HG03354 (cell line): Measurements from ENCODE around the gene SPRED3.

Experiments
- ATAC-seq: cut with Tn5 transposase; IDR thresholded peaks from one replicate; pipeline ENCODE4 v1.9.1; 2021; ENCODE audit warnings: mild to moderate bottlenecking; ENCODE audit not compliant: unreplicated experiment, poor library complexity, severe bottlenecking

SPRED3 gene

DNA sequence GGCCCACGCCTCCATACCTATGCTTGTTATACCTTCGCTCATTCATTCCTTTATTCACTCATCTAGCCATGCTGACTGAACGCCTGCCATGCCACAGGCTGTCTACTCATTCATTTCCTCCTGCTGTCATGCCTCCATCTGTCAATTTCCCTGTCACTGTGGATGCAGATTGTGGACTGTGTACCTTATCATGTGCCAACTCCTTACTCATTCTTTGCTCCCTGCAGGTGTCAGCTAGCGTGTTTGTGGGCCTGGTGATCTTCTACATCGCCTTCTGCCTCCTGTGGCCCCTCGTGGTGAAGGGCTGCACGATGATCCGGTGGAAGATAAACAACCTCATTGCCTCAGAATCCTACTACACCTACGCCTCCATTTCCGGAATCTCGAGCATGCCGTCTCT is 18.2 kb upstream of the SPRED3 start:
- no peak for ATAC-seq

DNA sequence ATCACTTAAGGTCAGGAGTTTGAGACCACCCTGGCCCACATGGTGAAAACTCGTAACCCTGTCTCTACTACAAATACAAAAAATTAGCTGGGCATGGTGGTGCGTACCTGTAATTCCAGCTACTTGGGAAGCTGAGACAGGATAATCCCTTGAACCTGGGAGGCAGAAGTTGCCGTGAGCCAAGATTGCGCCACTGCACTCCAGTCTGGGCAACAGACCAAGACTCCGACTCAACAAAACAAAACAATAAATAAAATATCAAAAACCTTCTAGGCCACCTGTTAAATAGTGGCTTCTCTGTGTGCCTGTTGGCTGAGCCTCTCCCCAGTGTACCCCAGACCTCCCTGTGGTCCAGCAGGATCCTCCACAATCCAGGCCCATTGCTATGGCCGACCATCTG is 17.4 kb upstream of the SPRED3 start:
- ATAC-seq: no peak

DNA sequence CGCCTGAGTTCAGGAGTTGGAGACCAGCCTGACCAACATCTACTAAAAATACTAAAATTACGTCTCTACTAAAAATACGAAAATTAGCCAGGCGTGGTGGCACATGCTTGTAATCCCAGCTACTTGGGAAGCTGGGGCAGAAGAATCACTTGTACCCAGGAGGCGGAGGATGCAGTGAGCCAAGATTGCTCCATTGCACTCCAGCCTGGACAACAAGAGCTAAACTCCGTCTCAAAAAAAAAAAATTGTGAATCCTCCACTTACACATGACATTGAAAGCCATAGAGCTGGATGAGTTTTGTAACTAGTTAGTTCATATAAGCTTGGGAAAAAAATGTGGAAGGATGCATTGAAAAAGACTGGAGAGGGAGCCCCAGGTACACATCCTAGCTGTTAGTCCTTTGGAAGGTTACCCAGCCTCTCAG is 14.6 kb upstream of the SPRED3 start:
- ATAC-seq: no peak

DNA sequence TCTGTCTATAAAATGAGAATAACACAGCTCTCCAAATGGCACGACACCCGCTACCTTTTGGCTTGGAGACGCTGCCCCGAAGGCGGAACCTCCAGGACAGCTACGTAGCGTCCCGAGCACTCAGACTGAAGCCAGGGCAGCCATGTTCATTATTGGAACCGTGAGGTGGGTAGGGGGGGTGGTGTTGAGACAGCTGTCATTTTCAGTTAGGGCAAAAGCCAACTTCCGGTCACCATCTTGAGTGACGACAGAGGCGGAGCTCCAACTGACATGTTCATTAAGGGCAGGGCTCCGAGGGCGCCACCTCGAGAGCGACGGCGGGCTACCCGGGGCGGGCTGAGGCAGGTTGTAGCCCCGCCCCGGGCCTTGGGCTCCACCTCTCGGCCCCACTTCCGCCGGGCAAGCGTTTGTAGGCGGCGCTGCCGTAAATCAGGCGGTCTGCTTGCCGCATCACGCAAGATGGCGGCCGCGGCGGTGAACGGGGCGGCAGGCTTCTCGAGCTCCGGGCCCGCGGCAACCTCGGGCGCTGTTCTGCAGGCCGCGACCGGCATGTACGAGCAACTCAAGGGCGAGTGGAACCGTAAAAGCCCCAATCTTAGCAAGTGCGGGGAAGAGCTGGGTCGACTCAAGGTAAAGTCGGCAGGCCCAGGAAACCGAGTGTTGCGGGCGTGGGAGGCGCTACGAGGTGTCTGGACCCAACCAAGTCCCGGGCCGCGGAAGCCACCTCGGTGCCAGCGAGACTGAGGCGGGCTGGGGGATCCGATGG is 14.0 kb upstream of the SPRED3 start, which contains the start of gene PSMD8:
TSS of gene PSMD8 (plus strand) at position 240 of the 766 bp plus-strand sequence. CDS start at position 271, 31 bp downstream.
- ATAC-seq: peak; percentile 95

DNA sequence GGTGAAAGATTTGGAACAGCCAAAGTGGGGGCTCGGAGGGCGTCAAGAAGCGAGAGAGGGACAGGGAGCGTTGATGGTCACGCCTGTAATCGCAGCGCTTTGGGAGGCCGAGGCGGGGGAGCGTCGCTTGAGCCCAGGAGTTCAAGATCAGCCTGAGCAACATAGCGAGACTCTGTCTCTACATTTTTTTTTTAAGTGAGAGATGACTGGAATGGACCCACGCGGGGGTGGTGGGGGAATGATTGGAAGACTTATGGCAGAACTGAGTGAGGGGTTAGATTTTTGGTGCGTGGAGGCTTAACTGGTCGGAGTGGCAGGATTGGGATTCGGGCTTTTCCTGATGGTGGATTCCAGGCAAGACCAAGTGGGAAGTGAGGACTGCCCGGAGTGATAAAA is 13.4 kb upstream of the SPRED3 start:
- ATAC-seq: no peak

DNA sequence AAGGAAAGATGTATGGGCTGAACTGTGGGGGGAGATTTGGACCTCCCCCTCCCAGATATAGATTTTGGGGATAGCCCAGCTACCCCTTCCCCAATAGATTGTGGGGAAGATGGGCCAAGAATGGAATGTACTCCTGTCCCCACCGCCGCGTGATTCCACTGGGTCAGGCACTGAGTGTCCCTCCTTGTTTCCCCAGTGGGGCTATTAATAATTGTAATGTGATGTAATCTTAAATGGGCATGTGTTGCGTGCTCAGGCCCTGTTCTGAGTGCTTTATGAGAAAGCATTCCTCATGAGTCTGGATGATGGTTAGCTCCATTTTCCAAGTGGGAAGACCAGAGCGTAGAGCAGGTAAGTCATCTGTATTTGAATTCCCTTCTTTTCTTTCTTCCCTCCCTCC is 12.7 kb upstream of the SPRED3 start:
- ATAC-seq: no peak

DNA sequence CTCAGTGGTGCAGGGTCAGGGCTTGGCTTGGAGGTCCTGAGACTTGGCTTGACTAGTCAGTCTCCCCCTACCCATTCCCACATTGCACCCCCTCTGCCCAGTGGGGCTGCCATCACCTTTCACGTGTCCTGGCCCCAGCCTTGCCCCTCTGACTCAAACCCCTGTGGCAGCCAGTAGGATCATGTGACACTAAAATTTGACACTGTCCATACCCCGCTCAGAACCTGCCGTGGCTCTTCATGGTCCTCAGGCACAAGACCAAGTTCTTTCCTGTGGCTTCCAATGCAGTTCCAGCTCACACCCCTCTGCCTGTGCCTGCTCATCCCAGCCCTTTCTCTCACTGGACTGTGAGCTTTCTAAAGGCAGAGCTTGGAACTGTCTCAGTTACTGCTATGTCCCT is 11.9 kb upstream of the SPRED3 start:
- ATAC-seq: no peak

DNA sequence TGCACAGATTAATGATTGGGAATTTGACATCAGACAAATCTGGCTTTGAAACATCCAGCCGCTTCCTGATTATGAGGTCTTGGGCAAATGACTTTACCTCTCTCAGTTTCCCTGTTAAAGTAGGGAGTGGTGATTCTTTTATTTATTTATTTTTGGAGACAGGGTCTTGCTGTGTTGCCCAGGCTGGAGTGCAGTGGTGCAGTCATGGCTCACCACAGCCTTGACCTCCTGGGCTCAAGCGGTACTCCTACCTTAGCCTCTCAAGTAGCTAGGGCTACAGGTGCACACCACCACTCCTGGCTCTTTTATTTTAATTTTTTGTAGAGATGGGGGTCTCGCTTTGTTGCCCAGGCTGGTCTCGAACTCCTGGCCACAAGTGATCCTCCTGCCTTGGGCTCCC is 11.4 kb upstream of the SPRED3 start:
- no peak for ATAC-seq

DNA sequence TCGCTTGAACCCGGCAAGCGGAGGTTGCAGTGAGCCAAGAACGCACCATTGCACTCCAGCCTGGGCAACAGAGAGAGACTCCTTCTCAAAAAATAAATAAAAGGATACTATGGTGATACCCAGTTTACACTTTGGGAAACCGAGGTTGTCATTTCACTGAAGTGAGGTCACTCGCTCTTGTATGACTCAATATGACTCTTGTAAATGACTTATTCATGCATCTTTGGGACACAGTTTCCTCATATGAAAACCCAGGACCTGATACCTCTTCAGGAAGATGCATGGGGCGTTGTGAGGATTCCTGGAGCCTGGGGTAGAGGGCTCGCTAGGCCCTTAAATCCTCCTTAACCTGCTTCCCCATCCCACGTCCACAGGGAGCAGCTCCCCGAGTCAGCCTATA is 9.6 kb upstream of the SPRED3 start:
- no peak for ATAC-seq

DNA sequence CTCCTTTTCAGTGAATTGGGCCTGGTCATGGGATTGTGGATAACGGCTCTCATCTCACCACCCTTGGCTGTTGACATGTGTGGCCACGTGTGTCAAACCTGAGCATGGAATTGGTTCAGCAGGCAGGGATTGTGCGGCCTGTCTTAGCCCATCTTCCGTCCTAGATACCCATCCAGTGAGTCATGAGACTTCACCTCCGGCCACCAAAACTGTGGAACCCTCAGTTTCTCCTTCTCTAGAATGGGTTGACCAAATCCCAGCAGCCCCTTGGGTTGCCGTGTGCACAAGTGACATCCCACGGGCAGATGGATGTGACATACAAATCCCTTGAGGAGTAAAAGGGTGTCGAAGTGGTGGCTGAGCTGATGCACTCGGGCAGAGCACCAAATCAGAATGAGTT is 7.4 kb upstream of the SPRED3 start:
- no peak for ATAC-seq

DNA sequence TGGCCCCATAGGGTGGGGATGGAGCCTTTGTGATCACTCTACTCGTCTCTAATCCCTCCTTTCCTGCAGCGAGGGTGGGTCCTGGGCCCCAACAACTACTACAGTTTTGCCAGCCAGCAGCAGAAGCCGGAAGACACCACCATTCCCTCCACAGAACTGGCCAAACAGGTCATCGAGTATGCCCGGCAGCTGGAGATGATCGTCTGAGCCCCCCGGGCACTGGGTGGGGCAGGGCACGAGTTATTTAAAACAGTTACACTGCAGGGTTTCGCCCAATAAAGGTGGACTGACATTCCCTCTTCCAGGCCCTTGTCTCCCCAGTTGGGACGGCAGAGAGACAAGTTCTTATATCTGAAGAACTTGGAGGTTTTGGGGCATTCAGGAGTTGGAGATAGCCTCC is 5.3 kb upstream of the SPRED3 start:
- ATAC-seq: no peak

DNA sequence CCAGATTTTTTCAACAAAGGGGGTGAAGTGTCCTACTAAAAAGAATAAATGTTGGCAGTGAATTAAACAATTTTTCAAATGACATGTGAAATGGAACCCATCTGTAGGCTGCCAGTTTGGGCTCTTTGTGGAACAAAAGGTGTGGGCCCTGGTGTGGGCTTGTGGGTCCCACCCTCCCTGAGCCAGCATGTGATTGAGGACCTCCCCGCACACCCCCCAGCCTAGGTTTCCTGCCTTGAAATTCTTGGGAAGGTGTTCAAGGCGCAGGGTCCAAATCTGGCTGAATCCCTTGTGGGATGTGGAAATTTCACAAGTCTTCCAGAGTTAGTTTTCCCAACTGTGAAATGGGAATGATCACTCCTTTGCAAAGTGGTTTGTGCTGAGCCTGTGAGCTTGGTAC is 4.8 kb upstream of the SPRED3 start:
- ATAC-seq: no peak

DNA sequence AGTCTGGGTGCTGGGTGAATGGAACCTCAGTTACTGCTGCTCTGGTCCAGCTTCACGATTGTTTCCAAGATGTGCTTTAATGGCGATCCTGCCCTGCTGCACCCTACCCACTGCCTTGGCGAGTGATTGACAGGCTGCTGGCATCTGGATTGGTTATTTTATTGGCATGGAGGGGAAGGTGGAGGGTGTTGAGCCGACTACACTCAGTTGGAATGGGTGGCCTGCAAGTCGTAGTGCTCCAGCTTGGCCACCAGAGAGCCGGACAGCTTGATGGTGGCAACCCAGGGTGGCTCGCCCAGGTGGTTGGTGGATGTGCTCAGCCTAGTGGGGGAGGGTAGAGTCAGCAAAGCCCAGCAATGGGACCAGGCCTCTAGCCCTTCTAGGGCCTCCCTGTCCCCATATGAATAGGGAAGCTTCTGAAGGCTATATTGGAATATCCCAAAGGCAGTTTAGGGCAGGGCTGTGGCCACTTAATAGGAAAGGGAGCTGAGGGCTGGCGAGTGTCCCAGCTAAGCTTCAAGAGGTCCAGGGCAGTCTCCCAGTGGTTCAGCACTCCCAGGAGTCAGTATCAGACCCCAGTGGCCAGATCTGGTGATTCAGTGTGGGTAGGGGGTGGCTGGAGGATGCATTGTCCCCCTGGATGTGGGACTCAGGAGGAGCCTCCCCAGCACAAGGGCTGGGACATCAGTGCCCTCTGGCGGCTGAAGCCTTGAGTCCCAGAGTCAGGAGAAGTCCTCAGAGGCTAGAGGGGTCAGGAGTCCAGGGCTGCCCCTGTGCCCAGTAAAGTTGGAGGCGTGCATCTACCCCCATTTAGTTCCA is 4.1 kb upstream of the SPRED3 start:
- no peak for ATAC-seq

DNA sequence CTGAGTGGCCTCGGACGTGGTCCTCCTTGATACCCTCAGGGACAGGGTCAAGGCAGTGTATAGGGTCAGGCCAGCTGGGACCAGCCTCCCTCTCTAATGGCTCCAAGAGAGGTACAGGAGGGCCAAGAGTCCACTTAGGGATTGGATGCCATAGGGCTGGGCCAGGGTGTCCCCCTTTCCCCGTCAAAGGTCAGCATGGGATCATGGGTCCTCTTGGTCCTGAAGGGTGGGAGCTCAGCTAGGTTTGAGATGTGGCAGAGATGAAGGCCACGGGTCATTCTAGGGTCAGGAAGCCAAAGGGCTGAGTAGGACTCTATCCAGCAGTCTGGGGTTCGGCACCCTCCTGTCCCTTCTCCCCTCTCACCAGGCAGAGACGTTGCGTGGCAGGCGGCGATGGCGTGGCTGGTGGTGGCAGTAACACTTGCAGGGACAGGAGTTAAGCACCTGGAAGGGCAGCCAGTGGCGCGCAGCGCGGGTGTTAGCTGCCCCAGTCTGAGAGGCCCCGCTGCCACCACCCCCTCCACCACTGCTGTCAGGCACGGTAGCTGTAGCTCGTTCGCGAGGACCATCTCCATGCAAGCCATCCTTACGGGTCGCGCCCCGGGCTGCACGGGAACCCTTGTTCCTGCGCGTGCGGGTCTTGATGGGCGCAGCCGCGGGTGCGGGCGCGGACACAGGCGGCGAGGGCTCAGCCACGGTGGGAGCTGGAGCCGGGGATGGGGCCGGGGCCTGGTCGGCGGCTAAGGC is 3.3 kb upstream of the SPRED3 start:
- no peak for ATAC-seq

DNA sequence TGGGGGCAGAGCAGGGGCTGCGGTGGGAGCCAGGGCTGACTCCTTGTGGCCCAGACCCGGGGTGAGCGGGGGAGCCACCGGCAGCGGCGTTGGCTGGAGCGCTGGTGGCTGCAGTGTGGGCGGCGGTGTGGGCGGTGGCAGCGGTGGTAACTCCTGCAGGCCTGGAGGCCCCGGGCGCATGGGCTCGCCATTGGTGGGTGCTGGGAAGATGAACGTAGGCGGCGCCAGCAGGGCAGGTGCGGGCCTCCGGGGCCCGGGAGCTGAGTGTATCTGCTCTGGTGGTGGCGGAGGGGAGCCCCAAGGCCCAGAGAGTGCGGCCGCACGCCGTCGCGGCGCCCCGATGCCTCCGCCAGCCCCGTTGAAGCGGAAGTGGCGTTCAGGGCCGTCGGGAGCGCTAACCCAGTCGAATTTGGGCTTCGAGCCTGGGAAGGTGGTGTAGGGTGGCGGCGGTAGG is 2.7 kb upstream of the SPRED3 start:
- ATAC-seq: no peak

DNA sequence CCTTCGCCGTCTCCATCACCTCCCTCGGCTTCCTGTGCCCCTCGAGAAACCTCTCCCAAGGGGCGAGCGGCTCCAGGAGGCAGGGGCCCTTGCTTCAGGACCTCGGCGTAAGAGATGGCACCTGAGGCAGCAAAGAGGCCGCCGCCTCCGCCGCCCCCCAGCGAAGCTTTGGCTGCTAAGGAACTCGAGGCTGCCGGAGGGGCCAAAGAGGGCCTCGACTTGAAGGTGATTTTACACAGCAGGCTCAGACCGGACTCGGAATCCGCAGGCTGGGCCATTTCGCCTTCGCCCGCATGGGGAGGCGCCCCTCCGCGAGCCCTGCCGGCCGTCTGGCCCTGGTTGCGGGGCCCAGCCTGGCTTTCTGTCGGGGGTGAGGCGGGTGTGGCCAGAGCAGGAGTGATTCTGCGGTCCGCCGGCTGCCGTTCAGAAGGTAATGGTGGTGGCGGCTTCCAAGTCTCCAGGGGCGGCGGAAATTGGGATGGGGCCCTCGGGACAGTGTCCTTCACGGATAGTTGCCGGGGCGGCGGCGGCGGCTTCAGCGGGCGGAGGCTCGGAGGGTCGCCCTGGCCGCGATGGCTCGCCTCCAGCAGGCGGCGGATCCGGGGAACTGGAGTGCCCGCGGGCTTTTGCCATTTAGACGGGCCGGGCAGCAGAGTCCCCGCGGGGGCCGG is 2.1 kb upstream of the SPRED3 start:
- ATAC-seq: no peak

DNA sequence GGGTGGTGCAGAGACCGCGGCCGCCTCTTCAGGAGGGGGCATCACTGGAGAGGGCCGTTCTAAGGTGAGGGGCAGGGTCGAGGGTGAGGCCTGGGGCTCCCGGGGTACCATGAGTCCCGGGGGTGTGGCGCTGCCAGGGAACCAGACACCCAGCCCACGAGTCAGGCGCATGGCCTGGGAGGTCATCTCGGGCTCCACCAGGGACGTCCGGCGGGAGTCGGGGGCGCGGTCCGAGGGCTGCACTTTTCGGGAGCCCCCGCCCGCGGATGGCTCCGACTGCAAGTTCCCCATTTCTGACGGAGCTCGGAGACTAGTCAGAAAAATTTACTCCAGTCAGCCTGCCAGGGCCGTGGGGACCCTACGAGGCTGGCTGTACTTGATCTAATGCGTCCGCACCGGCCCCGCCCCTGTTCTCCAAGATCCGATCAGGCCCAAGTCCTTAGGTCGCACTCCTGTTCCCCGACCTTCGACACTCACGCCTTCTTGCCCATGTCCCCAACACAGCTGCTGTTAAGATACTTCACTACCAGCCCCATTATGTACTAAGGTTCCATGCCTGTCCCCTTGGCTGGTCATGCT is 1.4 kb upstream of the SPRED3 start:
- no peak for ATAC-seq

DNA sequence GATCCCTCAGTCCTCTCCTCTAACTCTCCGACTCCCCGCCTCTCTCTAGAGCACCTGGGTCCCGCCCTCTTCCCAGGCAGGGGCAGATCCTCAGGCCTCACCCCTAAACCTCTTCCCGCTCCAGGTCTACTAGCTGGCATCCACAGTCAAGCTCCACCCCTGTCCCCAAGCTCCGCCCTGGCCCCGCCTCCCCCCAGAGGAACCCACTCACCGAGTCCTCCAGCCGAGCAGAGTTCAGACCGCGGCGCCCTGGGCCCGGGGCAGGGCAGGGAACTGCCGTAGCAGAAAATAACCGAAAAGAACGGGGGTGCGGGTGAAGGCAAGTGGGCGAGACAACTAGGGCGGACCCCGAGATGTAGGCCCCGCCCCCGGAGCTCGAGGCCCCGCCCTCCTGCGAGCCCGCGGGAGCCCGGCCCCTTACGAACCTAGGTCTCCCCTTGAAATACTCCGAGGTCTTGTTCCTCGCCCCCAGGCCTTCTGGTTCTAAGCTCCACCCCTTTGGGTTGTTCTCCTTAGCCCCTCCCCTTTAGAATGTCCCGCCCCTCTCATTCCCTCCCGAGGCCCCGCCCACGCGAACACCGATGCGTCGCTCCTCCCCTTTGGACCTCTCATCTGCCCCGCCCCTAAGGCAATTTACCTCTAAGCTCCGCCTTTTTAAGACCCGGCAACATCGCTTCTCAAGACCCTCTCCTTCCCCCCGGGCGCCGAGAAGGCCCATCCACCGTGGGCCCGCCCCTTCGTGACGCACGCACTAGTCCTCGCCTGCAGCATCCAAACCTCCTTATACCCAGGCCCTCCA is 748 bp upstream of the SPRED3 start, which contains the start of gene GGN:
TSS of gene GGN (minus strand) at position 485 of the 799 bp plus-strand sequence. CDS start 773 bp downstream, outside the sequence.
- ATAC-seq: peak; percentile 49
